Retinal pigment epithelial cell (primary cell): ENCODE measurements around the gene SYNM.

Experiments used
- DNase-seq: peaks from one replicate; pipeline ENCODE4 v3.0.0-alpha.2; 2010; ENCODE audit warnings: low read depth
- H3K4me3 ChIP-seq: 2 replicates; pipeline ENCODE4 v1.5.1; 2011; ENCODE audit warnings: mild to moderate bottlenecking, low read length, control low read depth, moderate library complexity
- TF ChIP-seq, protein P1 (sequence below): conservative IDR thresholded peaks from 2 replicates; pipeline ENCODE4 v1.5.1; 2011; ENCODE audit warnings: low read depth, low read length, control low read depth, inconsistent platforms

SYNM gene

DNA sequence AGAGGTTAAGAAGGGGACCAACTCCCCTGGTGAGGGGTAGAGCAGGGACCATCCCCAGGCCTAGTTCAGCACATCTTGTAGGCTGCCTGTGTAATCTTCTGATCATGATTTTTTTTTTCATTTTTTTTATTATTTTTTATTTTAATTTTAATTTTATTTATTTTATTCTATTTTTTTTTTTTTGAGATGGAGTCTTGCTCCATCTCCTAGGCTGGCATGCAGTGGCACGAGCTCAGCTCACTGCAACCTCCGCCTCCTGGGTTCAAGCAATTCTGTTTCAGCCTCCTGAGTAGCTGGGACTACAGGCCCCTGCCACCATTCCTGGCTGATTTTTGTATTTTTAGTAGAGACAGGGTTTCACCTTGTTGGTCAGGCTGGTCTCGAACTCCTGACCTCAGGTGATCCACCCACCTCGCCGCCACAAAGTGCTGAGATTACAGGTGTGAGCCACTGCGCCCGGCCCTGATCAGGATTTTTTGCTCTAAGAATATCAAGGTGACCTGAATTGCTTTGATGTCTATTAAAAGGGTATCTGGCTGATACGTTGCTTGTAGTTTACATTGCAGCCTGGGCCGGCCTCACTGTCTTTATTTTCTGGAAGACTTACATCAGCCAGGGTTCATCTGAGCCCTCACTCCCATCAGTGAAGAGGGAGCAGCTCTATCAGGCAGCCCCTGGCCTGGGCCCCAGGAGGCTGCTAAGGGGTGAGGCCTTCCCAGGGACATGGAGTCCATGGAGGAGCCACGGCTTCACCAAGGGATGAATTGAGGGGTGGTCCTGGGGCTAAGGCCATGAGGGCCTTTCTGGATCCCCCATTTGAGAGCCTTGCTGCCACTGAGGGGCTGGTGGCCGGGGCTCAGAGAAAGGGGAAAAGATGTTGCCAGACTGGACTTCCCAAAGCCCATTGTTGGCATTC is 10.7 kb downstream of the SYNM start:
- TF ChIP-seq, protein P1, sequence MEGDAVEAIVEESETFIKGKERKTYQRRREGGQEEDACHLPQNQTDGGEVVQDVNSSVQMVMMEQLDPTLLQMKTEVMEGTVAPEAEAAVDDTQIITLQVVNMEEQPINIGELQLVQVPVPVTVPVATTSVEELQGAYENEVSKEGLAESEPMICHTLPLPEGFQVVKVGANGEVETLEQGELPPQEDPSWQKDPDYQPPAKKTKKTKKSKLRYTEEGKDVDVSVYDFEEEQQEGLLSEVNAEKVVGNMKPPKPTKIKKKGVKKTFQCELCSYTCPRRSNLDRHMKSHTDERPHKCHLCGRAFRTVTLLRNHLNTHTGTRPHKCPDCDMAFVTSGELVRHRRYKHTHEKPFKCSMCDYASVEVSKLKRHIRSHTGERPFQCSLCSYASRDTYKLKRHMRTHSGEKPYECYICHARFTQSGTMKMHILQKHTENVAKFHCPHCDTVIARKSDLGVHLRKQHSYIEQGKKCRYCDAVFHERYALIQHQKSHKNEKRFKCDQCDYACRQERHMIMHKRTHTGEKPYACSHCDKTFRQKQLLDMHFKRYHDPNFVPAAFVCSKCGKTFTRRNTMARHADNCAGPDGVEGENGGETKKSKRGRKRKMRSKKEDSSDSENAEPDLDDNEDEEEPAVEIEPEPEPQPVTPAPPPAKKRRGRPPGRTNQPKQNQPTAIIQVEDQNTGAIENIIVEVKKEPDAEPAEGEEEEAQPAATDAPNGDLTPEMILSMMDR: no peak
- H3K4me3 ChIP-seq: no peak overlapping the region
- no peak for DNase-seq

DNA sequence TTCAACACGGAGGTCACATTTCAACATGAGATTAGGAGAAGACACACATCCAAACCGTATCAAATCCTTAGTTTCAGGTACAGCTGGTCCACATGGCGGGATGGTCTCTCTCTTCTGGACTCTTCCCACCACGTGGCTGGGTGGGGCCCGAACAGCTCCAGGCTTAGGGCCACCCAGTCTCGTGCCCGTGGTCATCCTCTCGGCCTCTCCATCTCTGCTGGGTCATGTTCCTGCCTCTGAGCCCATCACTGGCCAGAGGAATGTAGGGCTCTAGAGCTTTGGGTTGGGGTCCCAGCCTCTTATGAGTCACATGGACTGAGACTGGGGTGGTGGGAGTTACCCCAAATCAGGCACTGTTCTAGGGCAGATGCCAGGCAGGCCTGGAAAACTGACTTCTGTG is 12.2 kb downstream of the SYNM start:
- H3K4me3 ChIP-seq: no peak overlapping the region
- no peak for DNase-seq
- TF ChIP-seq, protein P1: no peak

DNA sequence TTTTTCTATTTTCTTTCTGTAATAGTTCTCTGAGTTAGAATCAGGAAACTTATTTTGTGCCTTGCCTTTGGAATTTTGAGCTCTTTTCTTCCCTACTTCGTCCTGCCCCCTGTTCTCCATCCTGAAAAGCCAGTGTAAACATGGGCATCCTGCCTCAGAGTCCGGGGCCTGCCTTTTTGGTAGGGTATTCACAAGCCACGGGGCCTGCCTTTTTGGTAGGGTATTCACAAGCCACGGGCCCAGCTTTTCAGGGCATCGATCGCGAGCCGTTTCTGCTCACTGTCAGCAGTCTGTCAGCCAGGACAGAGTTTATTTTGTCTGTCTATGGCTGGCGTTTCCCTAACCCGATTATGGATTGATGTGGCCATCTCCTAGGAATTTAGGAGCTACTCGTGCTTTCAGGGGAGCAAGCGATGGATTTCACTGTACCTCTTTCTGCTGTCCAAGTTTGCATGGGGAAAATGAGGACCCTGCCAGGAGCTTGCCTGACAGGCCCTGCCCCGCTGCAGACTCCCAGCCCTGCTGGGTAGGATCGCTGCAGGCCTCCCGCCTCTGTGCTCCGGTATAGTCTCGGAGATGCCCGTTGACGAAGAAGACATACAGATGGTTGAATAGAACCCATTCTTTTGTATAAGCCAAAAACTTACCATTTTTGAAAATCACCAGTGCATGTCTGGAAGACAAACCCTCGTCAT is 12.8 kb downstream of the SYNM start:
- no peak overlapping the region for H3K4me3 ChIP-seq
- TF ChIP-seq, protein P1: no peak
- no peak for DNase-seq

DNA sequence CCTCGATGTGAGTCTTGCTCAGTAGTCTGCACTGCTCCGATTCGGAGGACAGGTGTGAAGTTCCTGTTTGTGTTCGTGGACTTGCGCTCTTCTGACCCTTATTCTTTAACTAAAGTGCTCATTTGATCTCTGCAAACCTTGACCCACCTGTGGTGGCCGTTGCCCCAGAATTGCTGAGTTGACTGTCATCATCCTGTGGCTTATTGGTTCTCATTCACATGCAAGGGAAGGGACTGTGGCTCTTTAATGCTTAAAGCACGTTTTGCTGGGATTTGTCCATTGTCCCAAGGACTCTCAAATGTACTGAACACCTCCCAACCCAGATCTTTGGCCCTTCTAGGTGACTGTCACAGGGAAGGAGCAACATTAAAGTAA is 13.4 kb downstream of the SYNM start:
- no peak for DNase-seq
- H3K4me3 ChIP-seq: no peak overlapping the region
- TF ChIP-seq, protein P1: no peak

DNA sequence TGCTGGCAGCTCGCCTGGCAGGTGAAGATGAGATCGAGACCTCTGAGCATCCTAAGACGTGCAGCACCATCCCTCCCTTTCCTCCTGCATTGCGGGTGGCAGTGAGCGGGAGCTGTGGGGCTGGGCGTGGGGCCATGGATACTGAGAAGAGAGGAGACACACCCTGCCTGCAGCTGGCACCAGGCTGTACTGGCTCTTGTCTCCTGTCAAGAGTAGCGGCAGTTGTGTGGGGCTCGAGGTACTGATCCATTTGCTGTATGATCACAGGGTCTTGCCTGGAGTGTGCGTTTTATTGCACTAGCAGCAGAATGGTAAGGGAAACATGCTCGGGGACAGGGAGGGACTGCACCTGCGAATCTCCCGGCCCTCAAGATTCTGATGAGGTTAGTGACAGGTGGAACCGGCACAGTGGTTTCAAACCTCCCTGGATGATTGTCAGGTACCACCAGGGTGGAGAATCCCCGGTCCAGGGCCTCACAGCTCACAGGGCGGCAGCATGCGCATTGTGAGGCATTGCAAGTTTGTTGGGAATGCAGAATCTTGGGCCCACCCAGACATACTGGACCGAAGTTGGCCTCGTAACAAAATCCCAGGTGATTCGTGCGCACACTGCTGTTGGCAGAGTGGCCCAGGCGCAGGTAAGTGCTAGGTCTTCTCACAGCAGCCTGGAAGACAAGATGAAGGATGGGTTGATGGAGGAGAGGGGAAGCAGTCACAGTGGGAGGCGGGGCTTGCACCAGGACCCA is 14.1 kb downstream of the SYNM start:
- TF ChIP-seq, protein P1: no peak
- no peak overlapping the region for H3K4me3 ChIP-seq
- DNase-seq: no peak

DNA sequence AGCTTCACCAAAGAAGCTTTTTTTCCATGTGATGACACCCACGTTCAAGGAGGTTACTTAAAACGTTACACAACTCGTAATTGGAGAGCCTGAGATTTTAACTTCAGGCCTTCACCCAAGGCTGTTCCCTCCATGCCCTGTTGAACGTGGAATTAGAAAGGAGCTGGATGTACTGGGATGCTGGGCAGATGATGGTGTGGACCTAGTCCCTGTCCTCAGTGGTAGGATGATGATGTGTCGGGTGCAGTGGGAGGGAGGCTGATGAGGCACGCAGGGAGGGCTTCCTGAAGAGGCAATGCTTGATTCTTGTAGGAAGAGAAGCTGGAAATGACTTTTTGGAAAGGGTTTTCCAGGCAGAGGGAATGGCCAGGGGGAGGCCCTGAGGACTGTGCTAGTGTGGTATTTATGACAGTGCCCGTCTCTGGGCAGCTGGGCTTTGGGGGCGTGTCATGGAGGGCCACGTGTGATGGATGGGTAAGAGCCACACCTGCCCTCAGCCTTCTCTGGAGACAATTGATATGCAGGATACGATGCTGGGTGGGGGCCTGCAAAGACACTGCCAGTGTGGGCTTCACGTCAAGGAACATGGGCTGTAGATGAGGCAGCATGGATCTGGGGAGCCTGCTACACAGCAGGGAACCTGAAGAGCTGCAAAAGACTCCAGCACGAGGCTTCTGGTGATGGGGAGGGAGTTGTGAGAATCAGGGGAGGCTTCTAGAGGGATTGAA is 15.3 kb downstream of the SYNM start:
- DNase-seq: no peak
- H3K4me3 ChIP-seq: no peak overlapping the region
- TF ChIP-seq, protein P1: no peak
